CD4-positive, alpha-beta T cell treated with Interleukin-1 beta for 1 hour (primary cell): Measurements from ENCODE around the gene ASCL5.
A peak's percentile ranks its signal among the peaks of the same experiment; 100 is the strongest.

Source experiments
- DNase-seq, 2 donors: peaks; one replicate each; pipeline ENCODE4 v3.0.0-alpha.2; 2020 to 2022

The ASCL5 gene

GRCh38 chr1:201109651-201110050, 17.3 kb downstream of the ASCL5 start:
- no peak for DNase-seq

GRCh38 chr1:201108614-201109013, 18.4 kb downstream of the ASCL5 start:
- DNase-seq = no peak

- no peak for DNase-seq
Observed at GRCh38 chr1:201105688-201106087, 21.3 kb downstream of the ASCL5 start.

- DNase-seq = no peak
Observed at GRCh38 chr1:201104141-201104540, 22.8 kb downstream of the ASCL5 start.

- no peak for DNase-seq
Observed at GRCh38 chr1:201103666-201104065, 23.3 kb downstream of the ASCL5 start.

GRCh38 chr1:201100169-201100930, 26.6 kb downstream of the ASCL5 start:
- no peak for DNase-seq

GRCh38 chr1:201098992-201099677, 27.8 kb downstream of the ASCL5 start:
- DNase-seq = no peak

GRCh38 chr1:201096977-201097856, 29.8 kb downstream of the ASCL5 start:
- DNase-seq = no peak

GRCh38 chr1:201096041-201096461, 30.9 kb downstream of the ASCL5 start:
- DNase-seq = no peak

GRCh38 chr1:201095581-201095980, 31.4 kb downstream of the ASCL5 start:
- DNase-seq = no peak

- no peak for DNase-seq
Observed at GRCh38 chr1:201094832-201095231, 32.2 kb downstream of the ASCL5 start.

GRCh38 chr1:201093962-201094361, 33.0 kb downstream of the ASCL5 start:
- DNase-seq = no peak

- DNase-seq = no peak
Observed at GRCh38 chr1:201093561-201093960, 33.4 kb downstream of the ASCL5 start.

GRCh38 chr1:201092738-201093137, 34.2 kb downstream of the ASCL5 start:
- no peak for DNase-seq

- no peak for DNase-seq
Observed at GRCh38 chr1:201091256-201091655, 35.7 kb downstream of the ASCL5 start.

- no peak for DNase-seq
Observed at GRCh38 chr1:201090541-201090940, 36.4 kb downstream of the ASCL5 start.

- DNase-seq = no peak
Observed at GRCh38 chr1:201089596-201089995, 37.4 kb downstream of the ASCL5 start.

- no peak for DNase-seq
Observed at GRCh38 chr1:201088901-201089525, 38.0 kb downstream of the ASCL5 start.

- no peak for DNase-seq
Observed at GRCh38 chr1:201088395-201088794, 38.6 kb downstream of the ASCL5 start.

GRCh38 chr1:201085902-201086735, 40.9 kb downstream of the ASCL5 start:
- peak; percentile 23 to 32 for DNase-seq

GRCh38 chr1:201084295-201084694, 42.7 kb downstream of the ASCL5 start:
- DNase-seq = no peak

- DNase-seq = no peak
Observed at GRCh38 chr1:201083741-201084140, 43.2 kb downstream of the ASCL5 start.
